PFSK-1 (cell line): ENCODE data around the gene PGGT1B.

Source experiments
- POLR2AphosphoS5 ChIP-seq: IDR thresholded peaks from 2 replicates; pipeline ENCODE4 v1.6.1; 2012; ENCODE audit warnings: low read depth, mild to moderate bottlenecking, control low read depth, low read length, moderate library complexity
- SIN3A ChIP-seq: IDR thresholded peaks from 2 replicates; pipeline ENCODE4 v1.6.1; 2012; ENCODE audit warnings: mild to moderate bottlenecking, low read length, moderate library complexity, borderline replicate concordance; ENCODE audit not compliant: insufficient read depth
- TAF1 ChIP-seq: IDR thresholded peaks from 2 replicates; pipeline ENCODE4 v1.6.1; 2012; ENCODE audit warnings: low read length, control low read depth, borderline replicate concordance; ENCODE audit not compliant: insufficient read depth

- TF ChIP-seq SIN3A (no peak), TAF1 (no peak), POLR2AphosphoS5 (no peak)
Measured at GRCh38 chr5:115170134-115170928, 92.3 kb downstream of the PGGT1B start.
